GM23248 (cell line): ENCODE results near the gene ADARB1. TPM values are rescaled to one million over a fixed set of nuclear protein-coding genes. Genes with fewer than 3 reads are reported as not detected.

ENCODE experiments used
- DNase-seq: peaks from one replicate; pipeline ENCODE4 v3.0.0-alpha.2; 2015
- H2AFZ ChIP-seq: fragments of 200-600 bp; sonication (generic); 2 replicates; pipeline ENCODE4 v1.6.1; 2016; ENCODE audit warnings: antibody characterized with exemption
- H3F3A ChIP-seq: fragments of 200-600 bp; sonication (generic); 2 replicates; pipeline ENCODE4 v1.6.1; 2016; ENCODE audit warnings: mild to moderate bottlenecking, antibody characterized with exemption, mixed run types; ENCODE audit not compliant: insufficient read depth
- H3K27ac ChIP-seq: fragments of 200-600 bp; sonication (generic); 2 replicates; pipeline ENCODE4 v1.5.1; 2016; ENCODE audit warnings: mild to moderate bottlenecking
- H3K27me3 ChIP-seq: fragments of 200-600 bp; sonication (generic); replicated peaks from 2 replicates; pipeline ENCODE4 v1.6.1; 2016; ENCODE audit warnings: mild to moderate bottlenecking; ENCODE audit not compliant: insufficient read depth
- H3K36me3 ChIP-seq: fragments of 200-600 bp; sonication (generic); 2 replicates; pipeline ENCODE4 v1.6.1; 2016; ENCODE audit warnings: low read depth, mild to moderate bottlenecking
- H3K4me1 ChIP-seq: fragments of 200-600 bp; sonication (generic); 2 replicates; pipeline ENCODE4 v1.6.1; 2016; ENCODE audit warnings: mild to moderate bottlenecking; ENCODE audit not compliant: insufficient read depth
- H3K4me2 ChIP-seq: fragments of 200-600 bp; sonication (generic); one replicate; pipeline ENCODE4 v1.6.1; 2016; ENCODE audit warnings: mild to moderate bottlenecking; ENCODE audit not compliant: unreplicated experiment
- H3K4me3 ChIP-seq: fragments of 200-600 bp; sonication (generic); 2 replicates; pipeline ENCODE4 v1.5.1; 2016; ENCODE audit warnings: mild to moderate bottlenecking
- H3K79me2 ChIP-seq: fragments of 200-600 bp; sonication (generic); 2 replicates; pipeline ENCODE4 v1.6.1; 2016; ENCODE audit warnings: mild to moderate bottlenecking; ENCODE audit not compliant: insufficient read depth
- H3K9ac ChIP-seq: fragments of 200-600 bp; sonication (generic); 2 replicates; pipeline ENCODE4 v1.6.1; 2016; ENCODE audit warnings: mild to moderate bottlenecking
- H3K9me2 ChIP-seq: fragments of 200-600 bp; sonication (generic); 2 replicates; pipeline ENCODE4 v1.6.1; 2016; ENCODE audit warnings: mixed run types, mild to moderate bottlenecking, moderate library complexity; ENCODE audit not compliant: insufficient read depth
- H3K9me3 ChIP-seq: fragments of 200-600 bp; sonication (generic); one replicate; pipeline ENCODE4 v1.6.1; 2017; ENCODE audit warnings: low read depth
- H4K20me1 ChIP-seq: fragments of 200-600 bp; sonication (generic); 2 replicates; pipeline ENCODE4 v1.6.0; 2016; ENCODE audit not compliant: insufficient read depth
- EZH2 ChIP-seq: fragments of 200-600 bp; sonication (generic); IDR thresholded peaks from 2 replicates; pipeline ENCODE4 v1.6.1; 2018; ENCODE audit warnings: antibody characterized with exemption, mild to moderate bottlenecking; ENCODE audit not compliant: insufficient read depth, poor library complexity, severe bottlenecking
- EZH2phosphoT487 ChIP-seq: fragments of 200-600 bp; sonication (generic); IDR thresholded peaks from 2 replicates; pipeline ENCODE4 v1.6.1; 2018; ENCODE audit warnings: antibody characterized with exemption, moderate library complexity, mild to moderate bottlenecking, low read depth; ENCODE audit not compliant: insufficient read depth
- WGBS, 2 experiments: methylation state at CpG; one replicate each; pipeline ENCODE4 v1.1.6; 2015 to 2017; ENCODE audit warnings: low lambda C conversion rate in 2 of 2, low coverage in 1 of 2; ENCODE audit errors: missing lambda C conversion rate in 2 of 2; 5-methylcytosine and 5-hydroxymethylcytosine counted together
- in situ Hi-C: fragments of 300-500 bp; cut with MboI; formaldehyde crosslinking; loops from 2 replicates; pipeline ENCODE4 v1.15.0; 2020
- polyA plus RNA-seq: library from polyadenylated mRNA; unstranded; fragments of >200 nt; fragmentation: Nextera tagmentation; extraction: Ambion mirVana; gene quantifications from 2 replicates; pipeline ENCODE4 v1.2.1, GENCODE V29; 2016
- total RNA-seq: library from RNA; depleted of rRNA; stranded (reverse); fragments of >200 nt; shearing (Covaris generic); gene quantifications from 2 replicates; pipeline ENCODE4 v1.2.3, GENCODE V29; 2014

ADARB1 gene
- total and polyA plus RNA-seq, 2 experiments from 2014 or later, result 16.3 to 17.4 TPM

DNA sequence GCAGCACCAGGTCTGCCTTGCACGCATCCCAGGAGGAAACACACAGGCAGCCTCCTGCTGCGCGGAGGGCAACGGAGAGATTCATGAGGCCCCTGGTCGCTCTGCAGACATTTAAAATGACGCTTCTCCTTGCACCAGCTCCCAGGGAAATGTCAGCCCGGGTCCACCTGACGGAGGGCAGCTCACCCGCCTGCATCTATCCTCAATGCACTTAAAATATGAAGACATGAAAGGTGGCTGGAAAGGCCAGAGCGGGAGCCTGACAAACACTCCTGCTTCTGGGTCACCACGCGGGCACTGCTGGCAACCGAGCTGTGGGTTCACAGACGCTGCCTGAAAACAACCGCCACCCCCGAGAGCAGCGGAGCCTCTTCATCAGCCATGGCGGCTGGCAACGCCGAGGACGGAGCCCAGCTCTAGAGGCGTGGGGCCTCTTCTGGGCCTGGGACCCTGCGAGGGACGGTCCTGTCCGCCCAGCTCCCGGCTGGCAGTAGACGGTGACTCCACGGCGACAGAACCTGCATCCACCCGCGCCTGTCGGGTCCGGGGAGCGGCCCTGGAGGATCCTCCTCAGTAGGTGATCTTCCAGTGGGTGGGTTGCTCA, 190.6 kb downstream of the ADARB1 start:
- no peak overlapping the region for H2AFZ ChIP-seq
- peaks cover 4% of the 10 kb centered on the region for H3K79me2 ChIP-seq
- no peaks in the 10 kb centered on the region for H3K27me3 ChIP-seq
- no peaks in the 10 kb centered on the region for H3K9me2 ChIP-seq
- 0 out of 2 replicates have a peak, but pooled peaks cover 4% of the 10 kb centered on the region for H4K20me1 ChIP-seq
- H3K4me3 ChIP-seq, result no peak overlapping the region
- DNase-seq, result no peak
- 91 to 95% methylated on average over 31 to 34 of the region's 34 CpGs for WGBS, 2 experiments
- H3K4me1 ChIP-seq, result no peaks in the 10 kb centered on the region
- in situ Hi-C loops, result no loop called here
- peaks cover 20% of the 10 kb centered on the region for H3K36me3 ChIP-seq
- TF ChIP-seq EZH2phosphoT487 (no peak), EZH2 (no peak)
- H3F3A ChIP-seq, result no peaks in the 10 kb centered on the region
- no peak overlapping the region for H3K4me2 ChIP-seq
- H3K27ac ChIP-seq, result no peak overlapping the region
- no peaks in the 10 kb centered on the region for H3K9me3 ChIP-seq
- no peak overlapping the region for H3K9ac ChIP-seq

DNA sequence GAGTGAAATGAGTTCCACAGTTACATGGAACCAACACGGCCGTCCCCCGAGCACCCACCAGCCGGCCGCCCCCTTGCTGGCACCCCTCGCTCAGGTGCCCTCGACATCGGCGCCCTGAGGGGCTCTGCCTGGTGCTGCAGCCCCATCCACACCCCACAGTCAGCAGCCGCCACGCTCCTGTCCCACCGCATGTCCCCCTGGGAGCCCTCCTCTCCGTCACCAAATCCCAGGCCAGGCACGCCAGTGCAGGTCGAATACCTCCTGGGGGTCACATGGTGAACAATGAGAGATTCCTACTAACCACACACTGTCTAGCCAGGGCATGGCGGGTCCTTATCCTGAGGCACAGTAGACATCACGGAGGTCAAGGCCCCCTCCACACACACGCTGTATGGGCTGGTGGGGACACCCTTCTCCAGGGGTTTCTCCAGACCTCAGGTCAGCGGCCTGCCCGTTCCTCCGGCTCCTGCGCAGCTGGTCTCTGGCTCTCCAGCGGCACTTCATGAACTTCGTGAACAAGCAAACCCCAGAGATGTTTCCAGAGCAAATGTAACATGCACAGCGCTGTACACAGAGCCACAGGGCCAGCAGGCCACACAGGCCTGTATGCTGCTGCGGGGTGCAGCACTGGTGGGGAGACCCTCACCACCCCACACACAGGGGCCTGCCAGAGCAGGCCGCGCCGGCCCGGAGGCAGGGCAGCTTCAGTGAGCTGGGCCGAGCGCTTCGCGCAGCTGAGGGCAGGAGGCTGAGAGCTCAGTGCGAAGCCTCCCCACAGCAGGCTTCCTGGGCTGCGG, 191.5 kb downstream of the ADARB1 start:
- no peak for DNase-seq
- Histone ChIP-seq H2AFZ (no peak overlapping the region), H4K20me1 (0 out of 2 replicates have a peak, but pooled peaks cover 6% of the 10 kb centered on the region), H3K27me3 (no peaks in the 10 kb centered on the region), H3K9ac (no peak overlapping the region), H3K27ac (no peak overlapping the region), H3F3A (no peaks in the 10 kb centered on the region), H3K9me2 (no peaks in the 10 kb centered on the region), H3K36me3 (peaks cover 30% of the 10 kb centered on the region), H3K4me3 (no peak overlapping the region), H3K4me1 (no peaks in the 10 kb centered on the region), H3K9me3 (no peaks in the 10 kb centered on the region), H3K4me2 (no peak overlapping the region), H3K79me2 (peaks cover 13% of the 10 kb centered on the region)
- no peak for TF ChIP-seq EZH2
- TF ChIP-seq EZH2phosphoT487, result no peak
- WGBS, 2 experiments, result 97 to 98% methylated on average over 36 of the region's 36 CpGs
- in situ Hi-C loops, result no loop called here

- Histone ChIP-seq H2AFZ (no peak overlapping the region), H3F3A (no peaks in the 10 kb centered on the region), H3K4me1 (no peaks in the 10 kb centered on the region), H3K27ac (no peak overlapping the region), H3K27me3 (no peaks in the 10 kb centered on the region), H3K36me3 (peaks cover 38% of the 10 kb centered on the region), H3K9ac (no peak overlapping the region), H3K4me3 (no peak overlapping the region), H3K79me2 (peaks cover 21% of the 10 kb centered on the region), H4K20me1 (0 out of 2 replicates have a peak, but pooled peaks cover 6% of the 10 kb centered on the region), H3K9me3 (no peaks in the 10 kb centered on the region), H3K9me2 (no peaks in the 10 kb centered on the region), H3K4me2 (no peak overlapping the region)
- in situ Hi-C loops, result no loop called here
- no peak for DNase-seq
- TF ChIP-seq EZH2 (no peak), EZH2phosphoT487 (no peak)
- 91 to 92% methylated on average over 31 to 41 of the region's 41 CpGs for WGBS, 2 experiments
Measured at GRCh38 chr21:45266518-45267389, 192.4 kb downstream of the ADARB1 start.

DNA sequence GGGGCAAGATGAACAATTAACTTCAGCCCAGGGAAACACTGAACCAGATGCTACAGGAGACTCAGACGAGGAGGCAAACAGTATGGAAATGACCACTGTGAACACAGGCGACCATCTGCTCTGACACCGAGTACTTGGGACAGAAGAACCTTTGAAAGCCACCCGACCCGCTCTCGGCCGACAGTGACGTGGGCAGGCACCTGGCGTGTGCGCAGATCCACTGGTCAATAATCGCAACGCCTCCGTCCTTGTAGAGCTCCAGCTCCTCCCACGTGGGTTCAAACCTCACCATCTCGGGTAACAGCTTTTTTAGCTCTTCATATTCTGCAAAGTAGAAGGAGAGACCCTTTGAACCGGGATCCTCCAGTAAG, 193.0 kb downstream of the ADARB1 start:
- no peaks in the 10 kb centered on the region for H3F3A ChIP-seq
- H3K9me3 ChIP-seq, result no peaks in the 10 kb centered on the region
- H3K27me3 ChIP-seq, result no peaks in the 10 kb centered on the region
- no peak overlapping the region for H2AFZ ChIP-seq
- no peaks in the 10 kb centered on the region for H3K4me1 ChIP-seq
- DNase-seq, result no peak
- H3K4me3 ChIP-seq, result no peak overlapping the region
- peaks cover 9% of the 10 kb centered on the region for H4K20me1 ChIP-seq
- H3K4me2 ChIP-seq, result no peak overlapping the region
- TF ChIP-seq EZH2phosphoT487 (no peak), EZH2 (no peak)
- H3K36me3 ChIP-seq, result peaks cover 43% of the 10 kb centered on the region
- peaks cover 28% of the 10 kb centered on the region for H3K79me2 ChIP-seq
- 95 to 98% methylated on average over 16 of the region's 16 CpGs for WGBS, 2 experiments
- in situ Hi-C loops, result no loop called here
- H3K9me2 ChIP-seq, result no peaks in the 10 kb centered on the region
- H3K9ac ChIP-seq, result no peak overlapping the region
- H3K27ac ChIP-seq, result no peak overlapping the region
